Stimulated activated CD8-positive, alpha-beta memory T cell treated with anti-CD3 and anti-CD28 coated beads, Interleukin-4, amount 100 ng/mL, for 1 hour (primary cell): ENCODE data around the gene EDN2.

Experiments used
- DNase-seq, 2 donors: peaks; one replicate each; pipeline ENCODE4 v3.0.0-alpha.2; 2020; ENCODE audit warnings: low read depth in 2 of 2, low spot score in 1 of 2

Gene EDN2

GRCh38 chr1:41468122-41468762 lies 16.2 kb downstream of the EDN2 start:
- no peak for DNase-seq

GRCh38 chr1:41467673-41468072 lies 16.8 kb downstream of the EDN2 start:
- DNase-seq: no peak

- DNase-seq: no peak
These were observed 18.3 kb downstream of the EDN2 start for GRCh38 chr1:41466146-41466545.

GRCh38 chr1:41465741-41466140 lies 18.7 kb downstream of the EDN2 start:
- no peak for DNase-seq

- no peak for DNase-seq
These were observed 19.6 kb downstream of the EDN2 start for GRCh38 chr1:41464885-41465284.

GRCh38 chr1:41463516-41463915 lies 21.0 kb downstream of the EDN2 start:
- DNase-seq: no peak

- no peak for DNase-seq
These were observed 21.8 kb downstream of the EDN2 start for GRCh38 chr1:41462680-41463004.

- no peak for DNase-seq
These were observed 22.4 kb downstream of the EDN2 start for GRCh38 chr1:41461790-41462679.

- DNase-seq: no peak
These were observed 27.5 kb downstream of the EDN2 start for GRCh38 chr1:41456847-41457540.

GRCh38 chr1:41455479-41456332 lies 28.8 kb downstream of the EDN2 start:
- DNase-seq: no peak

- DNase-seq: no peak
These were observed 30.1 kb downstream of the EDN2 start for GRCh38 chr1:41454406-41454805.

- DNase-seq: no peak
These were observed 31.7 kb downstream of the EDN2 start for GRCh38 chr1:41452704-41453290.

GRCh38 chr1:41450747-41451285 lies 33.7 kb downstream of the EDN2 start:
- DNase-seq: no peak

GRCh38 chr1:41449326-41449921 lies 35.1 kb downstream of the EDN2 start:
- no peak for DNase-seq

GRCh38 chr1:41448821-41449220 lies 35.7 kb downstream of the EDN2 start:
- no peak for DNase-seq

GRCh38 chr1:41447995-41448770 lies 36.3 kb downstream of the EDN2 start:
- DNase-seq: no peak

- DNase-seq: no peak
These were observed 37.5 kb downstream of the EDN2 start for GRCh38 chr1:41446851-41447610.

- DNase-seq: no peak
These were observed 39.7 kb downstream of the EDN2 start for GRCh38 chr1:41444785-41445184.

GRCh38 chr1:41444246-41444645 lies 40.2 kb downstream of the EDN2 start:
- DNase-seq: no peak
